Jurkat, Clone E6-1 (cell line): ENCODE results near the gene HEXD. TPM values are rescaled to one million over a fixed set of nuclear protein-coding genes. Genes with fewer than 3 reads are reported as not detected.
A peak's percentile ranks its signal among the peaks of the same experiment; 100 is the strongest.
"Not testable (repeated sequence)": the region's sequence is repeated elsewhere in the genome, so short reads cannot be mapped to it uniquely, and the experiment has no call there.

Experiments
- DNase-seq: peaks from one replicate; pipeline ENCODE4 v3.0.0-alpha.2; 2011; ENCODE audit warnings: low read depth, low spot score
- H3K4me3 ChIP-seq: 2 replicates; pipeline ENCODE4 v1.5.1; 2011; ENCODE audit warnings: mild to moderate bottlenecking, low read length, control low read depth, moderate library complexity
- polyA plus RNA-seq: library from polyadenylated mRNA; unstranded; fragments of >200 nt; gene quantifications from one replicate; pipeline ENCODE4 v1.2.1, GENCODE V29; 2012; ENCODE audit warnings: missing spikeins; ENCODE audit not compliant: insufficient read length, insufficient read depth

The HEXD gene
- polyA plus RNA-seq: 33.1 TPM

- peak; percentile 61 for DNase-seq
- peak within 1 kb of the TSS; percentile 83 for H3K4me3 ChIP-seq
These were observed at the start of gene HEXD, which contains the start of gene OGFOD3 for GRCh38 chr17:82418001-82418986. TSS of gene HEXD (plus strand) at chr17:82418347. CDS start at chr17:82419800, 1,453 bp downstream. TSS of gene OGFOD3 (minus strand) at chr17:82418586. CDS start at chr17:82418485, 101 bp downstream.

- no peak for DNase-seq
- no peak overlapping the region for H3K4me3 ChIP-seq
These were observed 48.9 kb upstream of the HEXD start for GRCh38 chr17:82369211-82369610.

- H3K4me3 ChIP-seq: no peak overlapping the region
- DNase-seq: no peak
These were observed 47.4 kb upstream of the HEXD start for GRCh38 chr17:82370471-82371332.

GRCh38 chr17:82371333-82372248, 46.6 kb upstream of the HEXD start, which contains the start of gene UTS2R:
TSS of gene UTS2R (plus strand) at chr17:82371765. CDS start at chr17:82374325, 2,560 bp downstream.
- H3K4me3 ChIP-seq: no peak within 1 kb of the TSS
- DNase-seq: no peak

GRCh38 chr17:82372249-82373071, 45.7 kb upstream of the HEXD start:
- DNase-seq: no peak
- no peak overlapping the region for H3K4me3 ChIP-seq

- H3K4me3 ChIP-seq, DNase-seq: not testable (repeated sequence)
These were observed 45.1 kb upstream of the HEXD start for GRCh38 chr17:82373072-82373452.

GRCh38 chr17:82373731-82374625, 44.2 kb upstream of the HEXD start:
- no peak for DNase-seq
- no peak overlapping the region for H3K4me3 ChIP-seq

GRCh38 chr17:82374626-82375331, 43.4 kb upstream of the HEXD start:
- H3K4me3 ChIP-seq: no peak overlapping the region
- DNase-seq: no peak

GRCh38 chr17:82375359-82376041, 42.6 kb upstream of the HEXD start:
- H3K4me3 ChIP-seq: no peak overlapping the region
- DNase-seq: no peak

- no peak overlapping the region for H3K4me3 ChIP-seq
- no peak for DNase-seq
These were observed 42.0 kb upstream of the HEXD start for GRCh38 chr17:82376042-82376730.

- not testable (repeated sequence) for H3K4me3 ChIP-seq, DNase-seq
These were observed 40.9 kb upstream of the HEXD start for GRCh38 chr17:82377294-82377693.

- no peak for DNase-seq
- H3K4me3 ChIP-seq: no peak overlapping the region
These were observed 40.0 kb upstream of the HEXD start for GRCh38 chr17:82377924-82378740.

- DNase-seq: no peak
- no peak overlapping the region for H3K4me3 ChIP-seq
These were observed 39.5 kb upstream of the HEXD start for GRCh38 chr17:82378741-82379021.

- DNase-seq: no peak
- H3K4me3 ChIP-seq: no peak overlapping the region
These were observed 37.1 kb upstream of the HEXD start for GRCh38 chr17:82380860-82381702.
